Thyroid gland (tissue), 4 donors: ENCODE results near the gene ARHGEF16.

ENCODE experiments used
- CTCF ChIP-seq, 6 experiments: fragments of 200-600 bp in 3 of 6; fragments of 450-650 bp in 3 of 6; sonication (generic) in 3 of 6; IDR thresholded peaks; one replicate each; pipeline ENCODE4 v1.5.1; 2016 to 2019; ENCODE audit warnings: antibody characterized with exemption in 6 of 6, mild to moderate bottlenecking in 2 of 6, inconsistent platforms in 1 of 6, moderate library complexity in 1 of 6
- POLR2A ChIP-seq, 2 donors: fragments of 450-650 bp; IDR thresholded peaks; one replicate each; pipeline ENCODE4 v1.6.1; 2017; ENCODE audit warnings: antibody characterized with exemption in 2 of 2, mild to moderate bottlenecking in 2 of 2, moderate library complexity in 1 of 2

- TF ChIP-seq POLR2A (IDR thresholded peaks at IDR 0.05) (no peak), CTCF (IDR thresholded peaks at IDR 0.05) (no peak)
Observed at GRCh38 chr1:3431266-3431665, 23.2 kb upstream of the ARHGEF16 start.
